SIG-M5 (cell line): Measurements from ENCODE around the gene ATP8B1.
"Not testable (repeated sequence)": the region's sequence is repeated elsewhere in the genome, so short reads cannot be mapped to it uniquely, and the experiment has no call there.

ENCODE experiments used
- DNase-seq: peaks from one replicate; lab custom pipeline; 2025; lab: John Stamatoyannopoulos, UW

The ATP8B1 gene

GRCh38 chr18:57764995-57765394, 38.1 kb downstream of the ATP8B1 start:
- no peak for DNase-seq

- no peak for DNase-seq
Measured at GRCh38 chr18:57764087-57764486, 39.0 kb downstream of the ATP8B1 start.

GRCh38 chr18:57762686-57763085, 40.4 kb downstream of the ATP8B1 start:
- no peak for DNase-seq

- peak; percentile 35 for DNase-seq
Measured at GRCh38 chr18:57759650-57760049, 43.5 kb downstream of the ATP8B1 start.

GRCh38 chr18:57755473-57756067, 47.5 kb downstream of the ATP8B1 start:
- no peak for DNase-seq

GRCh38 chr18:57754577-57755338, 48.4 kb downstream of the ATP8B1 start:
- no peak for DNase-seq

- DNase-seq = no peak
Measured at GRCh38 chr18:57753063-57753462, 50.1 kb downstream of the ATP8B1 start.

- DNase-seq = no peak
Measured at GRCh38 chr18:57749604-57749970, 53.5 kb downstream of the ATP8B1 start.

GRCh38 chr18:57748770-57749603, 54.1 kb downstream of the ATP8B1 start:
- DNase-seq = no peak

GRCh38 chr18:57747809-57748680, 55.1 kb downstream of the ATP8B1 start:
- DNase-seq = no peak

GRCh38 chr18:57744211-57744694, 58.9 kb downstream of the ATP8B1 start:
- no peak for DNase-seq

- DNase-seq = no peak
Measured at GRCh38 chr18:57743008-57743407, 60.1 kb downstream of the ATP8B1 start.

GRCh38 chr18:57741273-57741672, 61.8 kb downstream of the ATP8B1 start:
- no peak for DNase-seq

- DNase-seq = no peak
Measured at GRCh38 chr18:57738078-57738477, 65.0 kb downstream of the ATP8B1 start.

- DNase-seq = peak; percentile 88
Measured at GRCh38 chr18:57737400-57738060, 65.6 kb downstream of the ATP8B1 start.

GRCh38 chr18:57735042-57735441, 68.1 kb downstream of the ATP8B1 start:
- not testable (repeated sequence) for DNase-seq

- DNase-seq = no peak
Measured at GRCh38 chr18:57733861-57734260, 69.3 kb downstream of the ATP8B1 start.

- DNase-seq = no peak
Measured at GRCh38 chr18:57730146-57730545, 73.0 kb downstream of the ATP8B1 start.

GRCh38 chr18:57728941-57729511, 74.1 kb downstream of the ATP8B1 start:
- peak; percentile 5 for DNase-seq

GRCh38 chr18:57727952-57728807, 74.9 kb downstream of the ATP8B1 start:
- DNase-seq = no peak
